Osteocyte (in vitro differentiated cells): Measurements from ENCODE around the gene HAS3. TPM values are rescaled to one million over a fixed set of nuclear protein-coding genes. Genes with fewer than 3 reads are reported as not detected.
"Not testable (repeated sequence)": the region's sequence is repeated elsewhere in the genome, so short reads cannot be mapped to it uniquely, and the experiment has no call there.

ENCODE experiments used
- DNase-seq: peaks from one replicate; pipeline ENCODE4 v3.0.0; 2021; ENCODE audit warnings: mixed read lengths; ENCODE audit not compliant: unreplicated experiment; ENCODE audit errors: extremely low spot score
- H3K27ac Mint-ChIP-seq: one replicate; pipeline ENCODE4 v1.8.0; 2021; ENCODE audit warnings: mild to moderate bottlenecking, mixed read lengths; ENCODE audit not compliant: unreplicated experiment
- H3K27me3 Mint-ChIP-seq: one replicate; pipeline ENCODE4 v1.8.0; 2021; ENCODE audit warnings: mixed read lengths; ENCODE audit not compliant: unreplicated experiment
- H3K36me3 Mint-ChIP-seq: one replicate; pipeline ENCODE4 v1.8.0; 2021; ENCODE audit warnings: mixed read lengths; ENCODE audit not compliant: unreplicated experiment
- H3K4me1 Mint-ChIP-seq: one replicate; pipeline ENCODE4 v1.8.0; 2021; ENCODE audit warnings: mixed read lengths; ENCODE audit not compliant: unreplicated experiment
- H3K4me3 Mint-ChIP-seq: one replicate; pipeline ENCODE4 v1.8.0; 2021; ENCODE audit warnings: mild to moderate bottlenecking, moderate library complexity, mixed read lengths; ENCODE audit not compliant: unreplicated experiment
- H3K9me3 Mint-ChIP-seq: one replicate; pipeline ENCODE4 v1.8.0; 2021; ENCODE audit warnings: mixed read lengths; ENCODE audit not compliant: unreplicated experiment
- total RNA-seq: library from RNA; stranded (reverse); gene quantifications from 2 replicates; pipeline ENCODE4 v1.2.1, GENCODE V29; 2021
- TF ChIP-seq, protein P1 (sequence below): fragments of 200-600 bp; sonication (generic); IDR thresholded peaks from 2 replicates; pipeline ENCODE4 v1.5.0; 2021; ENCODE audit warnings: antibody characterized with exemption, mild to moderate bottlenecking, moderate library complexity

The HAS3 gene
- total RNA-seq, 1 donor from 2014 or later: 1.6 TPM

DNA sequence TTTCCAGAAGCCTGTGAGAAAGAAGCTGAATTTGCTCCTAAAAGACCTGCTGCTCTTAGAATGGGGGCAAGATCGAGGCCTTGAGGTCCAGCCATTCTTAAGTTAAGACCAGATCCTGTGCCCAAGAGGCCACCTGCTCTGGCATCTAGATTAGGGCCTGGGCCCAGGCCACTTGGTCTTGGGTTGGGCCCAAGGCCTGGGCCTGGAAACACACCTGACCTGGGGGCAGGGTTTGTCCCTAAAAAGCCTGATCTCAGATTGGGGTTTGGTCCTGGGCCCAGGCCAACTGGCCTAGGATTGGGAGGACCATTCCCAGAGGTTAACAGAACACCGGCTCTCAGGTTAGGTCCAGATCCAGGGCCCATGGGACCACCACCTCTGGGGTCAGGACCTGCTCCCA lies 14.1 kb downstream of the HAS3 start:
- no peak overlapping the region for H3K27ac Mint-ChIP-seq
- H3K27me3 Mint-ChIP-seq: no peaks in the 10 kb centered on the region
- no peak for DNase-seq
- no peak overlapping the region for H3K4me3 Mint-ChIP-seq
- TF ChIP-seq, protein P1, sequence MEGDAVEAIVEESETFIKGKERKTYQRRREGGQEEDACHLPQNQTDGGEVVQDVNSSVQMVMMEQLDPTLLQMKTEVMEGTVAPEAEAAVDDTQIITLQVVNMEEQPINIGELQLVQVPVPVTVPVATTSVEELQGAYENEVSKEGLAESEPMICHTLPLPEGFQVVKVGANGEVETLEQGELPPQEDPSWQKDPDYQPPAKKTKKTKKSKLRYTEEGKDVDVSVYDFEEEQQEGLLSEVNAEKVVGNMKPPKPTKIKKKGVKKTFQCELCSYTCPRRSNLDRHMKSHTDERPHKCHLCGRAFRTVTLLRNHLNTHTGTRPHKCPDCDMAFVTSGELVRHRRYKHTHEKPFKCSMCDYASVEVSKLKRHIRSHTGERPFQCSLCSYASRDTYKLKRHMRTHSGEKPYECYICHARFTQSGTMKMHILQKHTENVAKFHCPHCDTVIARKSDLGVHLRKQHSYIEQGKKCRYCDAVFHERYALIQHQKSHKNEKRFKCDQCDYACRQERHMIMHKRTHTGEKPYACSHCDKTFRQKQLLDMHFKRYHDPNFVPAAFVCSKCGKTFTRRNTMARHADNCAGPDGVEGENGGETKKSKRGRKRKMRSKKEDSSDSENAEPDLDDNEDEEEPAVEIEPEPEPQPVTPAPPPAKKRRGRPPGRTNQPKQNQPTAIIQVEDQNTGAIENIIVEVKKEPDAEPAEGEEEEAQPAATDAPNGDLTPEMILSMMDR: no peak
- peaks cover 31% of the 10 kb centered on the region for H3K36me3 Mint-ChIP-seq
- no peaks in the 10 kb centered on the region for H3K4me1 Mint-ChIP-seq
- no peaks in the 10 kb centered on the region for H3K9me3 Mint-ChIP-seq

- no peaks in the 10 kb centered on the region for H3K4me1 Mint-ChIP-seq
- DNase-seq: no peak
- H3K27ac Mint-ChIP-seq: no peak overlapping the region
- TF ChIP-seq, protein P1: no peak
- no peak overlapping the region for H3K4me3 Mint-ChIP-seq
- peaks cover 26% of the 10 kb centered on the region for H3K36me3 Mint-ChIP-seq
- H3K9me3 Mint-ChIP-seq: no peaks in the 10 kb centered on the region
- H3K27me3 Mint-ChIP-seq: no peaks in the 10 kb centered on the region
Observed at GRCh38 chr16:69120096-69120664, 14.7 kb downstream of the HAS3 start.

GRCh38 chr16:69123910-69124309 lies 18.5 kb downstream of the HAS3 start:
- Mint-ChIP-seq H3K4me3 (no peak overlapping the region), H3K27ac (no peak overlapping the region), H3K9me3 (no peaks in the 10 kb centered on the region), H3K4me1 (peaks cover 4% of the 10 kb centered on the region), H3K36me3 (peaks cover 14% of the 10 kb centered on the region), H3K27me3 (no peaks in the 10 kb centered on the region)
- TF ChIP-seq, protein P1: peak; percentile 76
- no peak for DNase-seq

- H3K4me3 Mint-ChIP-seq, DNase-seq, H3K27ac Mint-ChIP-seq, H3K27me3 Mint-ChIP-seq, H3K4me1 Mint-ChIP-seq, H3K9me3 Mint-ChIP-seq: not testable (repeated sequence)
- peaks cover 11% of the 10 kb centered on the region for H3K36me3 Mint-ChIP-seq
Observed at GRCh38 chr16:69124406-69124805, 19.0 kb downstream of the HAS3 start.

- not testable (repeated sequence) for DNase-seq, H3K27me3 Mint-ChIP-seq, H3K4me3 Mint-ChIP-seq, H3K4me1 Mint-ChIP-seq, H3K9me3 Mint-ChIP-seq, H3K27ac Mint-ChIP-seq
- H3K36me3 Mint-ChIP-seq: peaks cover 11% of the 10 kb centered on the region
Observed at GRCh38 chr16:69124961-69125360, 19.5 kb downstream of the HAS3 start.

GRCh38 chr16:69126221-69126620 lies 20.8 kb downstream of the HAS3 start:
- TF ChIP-seq, protein P1: no peak
- Mint-ChIP-seq H3K27me3 (no peaks in the 10 kb centered on the region), H3K9me3 (no peaks in the 10 kb centered on the region), H3K36me3 (peaks cover 3% of the 10 kb centered on the region), H3K4me1 (peaks cover 21% of the 10 kb centered on the region), H3K27ac (no peak overlapping the region), H3K4me3 (no peak overlapping the region)
- no peak for DNase-seq

DNA sequence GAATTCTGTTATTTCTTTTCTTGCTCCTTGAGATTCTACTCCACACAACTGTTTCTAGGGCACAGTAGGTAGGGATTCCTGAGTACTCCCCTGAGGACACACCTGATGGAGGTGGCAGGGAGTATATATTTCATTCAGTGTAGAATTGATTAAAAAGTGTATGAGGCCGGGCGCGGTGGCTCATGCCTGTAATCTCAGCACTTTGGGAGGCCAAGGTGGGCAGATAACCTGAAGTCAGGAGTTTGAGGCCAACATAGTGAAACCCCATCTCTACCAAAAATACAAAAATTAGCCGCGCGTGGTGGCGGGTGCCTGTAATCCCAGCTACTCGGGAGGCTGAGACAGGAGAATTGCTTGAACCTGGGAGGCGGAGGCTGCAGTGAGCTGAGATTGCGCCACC lies 21.3 kb downstream of the HAS3 start:
- H3K36me3 Mint-ChIP-seq, DNase-seq, H3K27ac Mint-ChIP-seq, H3K27me3 Mint-ChIP-seq, H3K4me3 Mint-ChIP-seq, H3K9me3 Mint-ChIP-seq: not testable (repeated sequence)
- H3K4me1 Mint-ChIP-seq: peaks cover 24% of the 10 kb centered on the region
